Glomerular visceral epithelial cell (primary cell): ENCODE results near the gene HOXB7.

ENCODE experiments used
- DNase-seq: peaks from one replicate; pipeline ENCODE4 v3.0.0-alpha.2; 2016; ENCODE audit errors: extremely low spot score

The HOXB7 gene

GRCh38 chr17:48609033-48609432, 1.8 kb downstream of the HOXB7 start:
- DNase-seq = no peak

GRCh38 chr17:48608494-48608834, 2.4 kb downstream of the HOXB7 start:
- DNase-seq = no peak

DNA sequence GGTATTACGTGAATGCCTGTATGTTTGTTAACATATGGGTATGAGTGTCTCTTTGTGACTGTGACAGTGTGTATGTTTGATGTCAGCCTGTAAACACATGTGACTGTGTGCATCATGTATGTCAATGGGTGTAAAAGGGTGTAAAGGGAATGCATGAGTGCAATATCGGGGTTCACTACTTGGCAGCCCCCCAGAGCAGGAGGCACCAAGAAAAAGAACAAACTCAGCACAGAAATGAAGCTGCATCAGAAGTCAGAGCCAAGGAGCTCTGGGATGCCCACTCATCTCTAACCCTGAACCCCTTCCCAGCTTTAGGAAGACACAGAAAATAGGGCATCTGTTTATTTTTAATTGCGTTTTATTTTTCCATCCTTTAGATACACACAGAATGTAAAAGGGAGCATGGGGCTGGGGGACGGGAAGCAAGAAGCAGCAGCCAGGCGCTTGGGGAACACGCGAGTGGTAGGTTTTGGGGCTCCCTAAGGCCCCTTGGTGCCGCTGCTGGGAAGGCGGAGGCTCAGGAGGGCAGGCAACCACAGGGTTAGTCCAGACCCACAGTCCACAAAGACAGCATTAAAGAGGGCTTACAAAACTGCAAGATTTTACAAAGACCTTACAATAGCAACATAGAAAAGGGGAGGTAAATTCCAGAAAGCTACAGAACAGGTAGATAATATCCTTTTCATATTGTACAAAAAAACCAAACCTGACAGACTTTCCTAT, 3.8 kb downstream of the HOXB7 start:
- no peak for DNase-seq

DNA sequence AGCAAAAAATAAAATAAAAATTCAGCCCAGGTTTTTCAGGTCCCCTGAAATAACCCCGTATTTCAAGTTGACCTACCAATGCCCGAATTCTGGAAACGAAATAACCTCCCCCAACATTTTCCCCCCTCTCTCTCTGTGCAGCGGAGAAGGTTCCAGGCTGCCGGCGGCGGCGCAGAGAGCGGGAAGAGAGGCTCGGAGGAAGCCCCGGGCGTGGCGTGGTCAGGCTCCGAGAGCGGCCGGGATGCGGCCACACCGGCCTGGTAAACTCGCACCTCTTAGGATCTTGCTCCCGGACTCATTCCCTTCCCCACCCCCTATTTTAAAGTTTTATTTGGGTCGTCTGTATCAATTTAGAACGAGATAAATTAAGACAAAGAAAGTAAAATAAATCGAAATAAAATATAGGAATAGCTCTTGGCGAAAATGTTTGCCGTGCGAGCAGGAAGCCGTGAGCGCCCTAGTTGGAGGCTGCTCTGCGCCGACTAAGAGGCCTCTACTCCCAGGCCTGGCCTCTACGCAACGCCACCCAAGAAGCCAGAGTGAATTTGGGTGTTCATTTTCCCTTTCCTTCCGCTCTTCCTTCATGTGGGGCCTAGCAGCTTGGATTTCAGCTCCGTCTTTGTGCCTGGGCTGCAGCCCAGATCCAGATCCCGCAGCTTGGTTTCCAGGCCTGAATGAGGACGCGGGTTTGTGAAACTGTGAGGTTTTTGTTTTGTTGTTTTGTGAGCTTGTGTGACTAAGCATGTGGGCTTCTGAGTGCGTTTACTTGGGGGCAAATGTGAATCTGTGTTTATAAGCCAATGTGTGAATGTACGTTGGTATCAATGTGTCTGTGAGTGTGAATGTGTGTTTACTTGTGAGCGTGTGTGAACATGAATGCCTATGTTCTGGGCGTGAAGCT, 4.6 kb downstream of the HOXB7 start:
- no peak for DNase-seq

- no peak for DNase-seq
These were observed 5.4 kb downstream of the HOXB7 start for GRCh38 chr17:48605409-48605919.

- peak; percentile 81 for DNase-seq
These were observed 6.0 kb downstream of the HOXB7 start, which contains the start of gene HOXB6 for GRCh38 chr17:48604770-48605329. HOXB6 (minus strand) TSS chr17:48604986; CDS start chr17:48598150, 6,836 bp downstream.

- peak; percentile 77 for DNase-seq
These were observed 6.7 kb downstream of the HOXB7 start for GRCh38 chr17:48603959-48604769.

DNA sequence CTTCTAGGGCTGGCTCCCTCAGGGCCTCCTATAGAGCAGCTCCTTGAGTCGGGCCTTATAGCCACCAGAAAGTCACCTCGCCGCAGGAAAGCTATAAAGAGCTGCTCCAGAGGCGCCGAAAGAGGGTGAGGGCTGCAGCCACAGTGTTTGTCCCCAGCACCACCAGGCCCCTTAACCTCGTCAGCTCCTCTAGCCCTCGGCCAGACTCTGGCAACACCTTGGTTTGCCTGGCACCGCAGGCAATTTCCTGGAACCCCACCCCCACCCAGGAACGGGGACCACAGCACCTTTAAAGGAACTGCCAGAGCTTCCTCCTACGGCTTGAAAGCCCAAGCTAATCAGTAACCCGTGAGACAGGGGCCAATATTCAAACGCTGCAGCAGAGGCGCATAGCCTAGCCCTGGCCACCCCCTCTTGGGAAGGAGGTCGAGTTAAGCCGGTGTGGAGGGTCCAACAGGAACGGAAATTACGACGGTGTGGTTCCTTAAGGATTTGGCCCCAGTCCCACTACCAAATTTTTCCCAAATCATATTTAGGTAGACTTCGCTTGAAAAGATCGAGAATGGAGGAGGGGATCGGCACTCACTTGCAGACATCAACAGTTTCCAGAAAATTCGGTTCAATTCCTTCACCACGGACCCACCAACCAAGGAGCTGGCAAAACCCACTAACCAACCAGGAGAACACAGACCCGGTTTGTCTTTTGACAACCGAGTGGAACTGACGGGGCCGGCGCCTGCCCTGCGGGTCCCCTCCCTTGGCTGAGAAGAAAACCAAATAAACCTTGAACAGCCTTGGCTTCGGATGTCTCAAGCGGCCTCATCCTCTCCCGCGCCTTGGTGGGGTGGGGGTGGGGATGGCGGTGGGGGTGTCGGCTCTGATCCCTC, 9.0 kb downstream of the HOXB7 start:
- DNase-seq = peak; percentile 78

DNA sequence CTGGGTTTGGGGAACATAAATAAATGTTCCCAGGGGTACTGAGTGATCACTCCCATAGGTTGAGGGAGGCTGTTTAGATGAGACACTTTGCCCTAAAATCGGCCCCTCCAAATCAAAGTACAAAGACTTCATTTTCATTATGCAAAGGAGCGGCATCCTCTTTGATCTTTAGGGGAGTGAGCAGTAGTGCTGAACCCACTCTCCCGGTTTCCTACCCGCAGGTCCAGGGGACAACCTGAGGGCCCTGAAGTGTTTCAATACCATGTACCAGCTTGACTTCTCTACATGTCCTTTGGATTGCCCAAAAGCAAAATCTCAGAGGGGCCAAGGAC, 9.6 kb downstream of the HOXB7 start:
- no peak for DNase-seq

GRCh38 chr17:48600244-48601098, 10.3 kb downstream of the HOXB7 start:
- DNase-seq = peak; percentile 65

DNA sequence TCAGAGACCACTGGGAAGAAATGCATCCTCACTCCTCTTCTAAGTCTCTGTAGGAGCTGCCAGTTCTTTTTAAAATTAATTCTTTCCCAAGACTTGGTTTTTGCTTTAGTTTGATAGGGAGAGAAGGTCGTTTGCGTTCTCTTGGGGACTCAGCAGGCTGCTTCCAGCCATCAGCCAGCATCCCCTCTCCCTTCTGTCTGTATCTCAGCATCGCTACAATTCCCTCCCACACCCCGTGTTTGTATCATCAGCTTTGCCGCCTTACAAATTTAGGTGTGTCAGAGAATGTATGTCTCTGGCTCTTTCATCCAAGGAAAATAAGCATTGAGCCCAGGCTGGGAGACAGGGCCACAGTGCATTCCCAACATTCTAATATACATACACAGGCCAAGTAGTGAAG, 11.5 kb downstream of the HOXB7 start:
- no peak for DNase-seq

- no peak for DNase-seq
These were observed 12.1 kb downstream of the HOXB7 start for GRCh38 chr17:48598736-48599135.

GRCh38 chr17:48597778-48598631, 12.8 kb downstream of the HOXB7 start:
- DNase-seq = peak; percentile 82

DNA sequence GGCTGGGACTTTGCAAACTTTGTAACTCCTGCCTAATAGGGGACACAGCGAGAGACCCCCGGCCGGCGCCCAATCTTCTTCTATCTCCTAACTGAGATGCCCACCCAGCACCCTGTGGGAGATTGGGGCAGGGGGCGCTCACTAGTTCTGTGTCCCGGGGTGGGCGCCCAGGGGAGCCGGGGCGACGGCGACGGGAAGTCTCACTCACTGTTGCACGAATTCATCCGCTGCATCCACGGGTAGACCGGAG, 13.4 kb downstream of the HOXB7 start:
- DNase-seq = no peak

DNA sequence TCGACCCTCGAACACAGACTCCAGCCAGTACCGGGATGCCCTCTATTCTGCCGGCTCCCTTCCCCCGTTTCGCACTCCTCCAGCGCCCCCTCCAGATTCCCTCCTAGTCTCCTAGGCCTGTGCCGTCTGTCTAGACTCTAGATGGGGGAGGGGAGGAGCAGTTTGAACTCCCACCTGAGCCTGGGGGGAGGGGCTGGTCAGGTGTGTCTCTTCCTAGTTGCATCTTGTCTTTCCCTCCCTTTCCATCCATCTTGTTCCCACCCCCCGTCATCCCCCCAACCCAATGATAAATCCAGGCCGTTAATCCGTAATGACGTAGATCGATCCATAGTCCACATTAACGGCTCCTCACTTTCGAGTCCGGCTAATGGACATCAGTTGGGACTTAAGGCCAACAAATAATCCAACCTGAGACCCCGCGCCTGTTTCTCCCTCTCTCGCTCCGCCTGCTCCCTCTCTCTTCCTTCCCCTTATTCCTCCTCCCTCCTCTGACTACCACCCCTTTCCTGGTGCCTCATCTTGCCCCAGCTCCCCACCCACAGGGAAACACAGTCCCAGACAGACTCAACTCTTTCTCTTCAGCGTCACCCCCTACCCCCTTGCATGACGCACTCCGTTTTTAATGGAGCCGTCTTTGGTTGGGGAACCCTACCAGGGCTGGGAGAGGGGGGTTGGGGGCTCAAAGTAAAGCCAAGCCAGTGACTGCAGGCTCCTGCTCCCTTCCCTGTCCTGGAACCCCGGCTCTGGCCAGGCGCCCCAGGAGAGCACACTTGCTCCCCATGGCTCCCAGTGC, 13.9 kb downstream of the HOXB7 start:
- DNase-seq = peak; percentile 51

GRCh38 chr17:48596000-48596734, 14.7 kb downstream of the HOXB7 start:
- DNase-seq = no peak

GRCh38 chr17:48595278-48595999, 15.4 kb downstream of the HOXB7 start:
- DNase-seq = no peak
